ENCODE measurements around the gene HPD. TPM values are rescaled to one million over a fixed set of nuclear protein-coding genes. Genes with fewer than 3 reads are reported as not detected.
A peak's percentile ranks its signal among the peaks of the same experiment; 100 is the strongest.
"Not testable (repeated sequence)": the region's sequence is repeated elsewhere in the genome, so short reads cannot be mapped to it uniquely, and the experiment has no call there.

HPD gene
- total RNA-seq, 1 donor from 2014 or later = 1.0 TPM

DNA sequence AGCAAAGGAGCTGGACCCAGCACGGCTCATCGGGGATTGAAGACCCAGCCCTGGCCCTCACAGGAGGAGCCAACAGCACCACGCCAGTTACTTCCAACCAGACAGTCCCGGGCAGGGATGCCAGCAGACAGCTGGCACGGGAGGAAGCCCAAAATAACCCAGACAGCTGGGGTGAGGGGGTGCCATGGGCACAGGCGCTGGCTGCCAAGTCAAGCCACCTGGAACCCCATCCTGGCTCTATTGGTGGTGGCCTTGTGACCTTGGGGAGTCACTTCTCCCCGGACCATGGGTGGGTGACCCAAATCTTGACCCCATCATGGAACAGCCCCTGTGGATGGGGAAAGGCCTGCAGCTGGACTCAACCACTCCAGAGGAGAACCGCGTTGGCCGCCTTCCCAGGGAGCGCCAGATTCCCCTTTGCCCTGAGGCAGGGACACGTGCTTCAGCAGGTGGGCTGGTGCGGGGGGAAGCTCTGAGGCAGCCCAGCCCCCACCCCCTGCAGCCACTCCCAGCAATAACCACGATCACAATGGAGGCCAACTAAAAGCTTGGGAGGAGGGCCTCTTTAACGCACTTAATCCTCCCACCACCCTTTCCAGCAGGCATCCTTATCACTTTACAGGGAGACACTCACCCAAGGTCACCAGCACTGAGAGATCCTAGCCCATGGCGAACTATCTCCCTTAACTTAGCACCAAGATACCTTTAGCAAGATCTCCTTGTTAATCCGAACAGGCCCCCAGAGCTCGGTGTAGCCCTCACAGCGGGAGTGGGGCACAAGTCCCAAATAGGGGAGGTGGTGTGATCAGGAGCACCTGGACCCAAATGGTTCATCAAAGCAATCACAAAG is 60.5 kb downstream of the HPD start:
- peak; percentile 94 for DNase-seq

DNA sequence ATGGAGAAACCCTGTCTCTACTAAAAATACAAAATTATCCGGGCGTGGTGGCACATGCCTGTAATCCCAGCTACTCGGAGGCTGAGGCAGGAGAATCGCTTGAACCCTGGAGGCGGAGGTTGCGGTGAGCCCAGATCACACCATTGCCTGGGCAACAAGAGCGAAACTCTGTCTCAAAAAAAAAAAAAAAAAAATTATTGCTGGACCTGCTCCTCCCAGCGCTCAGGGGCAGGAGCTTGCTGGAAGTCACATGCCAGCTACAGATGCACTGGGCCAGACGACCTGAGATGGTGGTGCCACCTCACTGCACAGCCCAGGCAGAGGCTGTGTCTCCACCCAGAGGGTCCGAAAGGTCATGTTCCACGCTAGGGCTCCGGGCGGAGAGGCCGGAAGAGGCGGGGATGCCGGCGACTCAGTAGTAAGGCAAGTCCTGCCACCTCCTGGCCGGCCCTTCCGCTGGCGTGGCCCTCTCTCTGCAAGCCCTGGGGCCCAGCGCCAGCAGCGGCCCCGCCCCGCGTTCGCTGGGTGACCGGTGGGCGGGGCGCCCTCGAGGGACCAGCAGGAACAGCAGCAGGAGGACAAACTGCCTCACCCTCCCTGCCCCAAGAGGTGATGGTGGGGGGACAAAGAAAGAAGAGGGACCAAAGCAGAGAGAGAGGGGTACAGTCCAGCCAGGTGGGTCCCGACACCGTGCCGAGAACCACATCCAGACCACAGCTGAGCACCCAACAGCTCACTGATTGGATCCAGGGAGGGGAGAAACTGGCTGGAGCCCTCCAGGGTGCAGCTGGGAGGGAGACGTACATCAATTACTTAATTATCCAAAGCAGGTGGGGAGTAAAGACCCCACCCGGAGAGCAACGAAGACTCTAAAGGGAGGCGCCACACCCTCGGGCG is 61.6 kb downstream of the HPD start:
- peak; percentile 81 for DNase-seq

DNA sequence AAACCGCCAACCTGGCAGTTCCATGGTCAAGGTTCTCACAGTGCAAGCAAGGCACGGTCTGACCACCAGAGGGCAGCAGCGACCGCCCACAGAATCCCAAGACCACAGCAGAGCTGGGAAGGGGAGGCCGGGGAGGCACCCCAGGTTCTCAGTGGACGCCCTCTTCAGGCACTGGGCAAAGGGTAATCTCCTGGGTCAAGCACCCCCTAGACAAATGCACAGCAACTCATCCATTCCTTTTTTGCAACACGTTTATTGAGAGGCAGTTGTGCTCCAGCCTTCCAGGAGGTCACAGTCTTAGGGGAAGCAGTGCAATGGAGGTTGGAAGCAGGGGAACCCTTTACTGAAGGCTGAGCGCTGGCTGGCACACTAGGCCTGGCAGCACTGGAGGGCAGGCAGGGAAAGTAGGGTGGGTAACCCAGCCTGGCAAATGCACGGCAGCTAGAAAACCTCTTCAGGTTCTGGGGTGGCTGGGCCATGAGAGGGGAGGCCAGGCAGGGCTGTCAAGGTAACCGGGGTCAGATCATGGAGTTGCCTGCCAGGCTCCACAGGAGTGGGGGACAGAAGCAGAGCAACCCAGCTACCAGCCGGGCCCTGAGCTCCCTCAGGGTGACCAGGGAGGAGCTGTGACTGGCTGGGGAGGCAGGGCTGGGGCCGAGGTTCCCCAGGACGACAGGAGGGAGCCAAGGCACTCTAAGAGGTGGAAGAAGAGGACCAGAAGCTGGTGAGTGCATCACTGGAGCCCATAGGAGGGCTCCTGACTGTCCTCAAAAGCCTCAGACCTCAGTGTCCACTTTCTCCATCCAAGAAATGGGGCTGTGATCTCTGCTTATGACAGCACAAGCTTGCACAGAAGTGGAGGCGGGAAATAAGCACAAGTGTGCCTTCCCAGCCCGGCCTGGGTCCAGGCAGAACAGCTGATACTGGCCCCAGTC is 63.4 kb downstream of the HPD start:
- DNase-seq = peak; percentile 95

GRCh38 chr12:121794534-121795033 is 64.1 kb downstream of the HPD start:
- DNase-seq = no peak

DNA sequence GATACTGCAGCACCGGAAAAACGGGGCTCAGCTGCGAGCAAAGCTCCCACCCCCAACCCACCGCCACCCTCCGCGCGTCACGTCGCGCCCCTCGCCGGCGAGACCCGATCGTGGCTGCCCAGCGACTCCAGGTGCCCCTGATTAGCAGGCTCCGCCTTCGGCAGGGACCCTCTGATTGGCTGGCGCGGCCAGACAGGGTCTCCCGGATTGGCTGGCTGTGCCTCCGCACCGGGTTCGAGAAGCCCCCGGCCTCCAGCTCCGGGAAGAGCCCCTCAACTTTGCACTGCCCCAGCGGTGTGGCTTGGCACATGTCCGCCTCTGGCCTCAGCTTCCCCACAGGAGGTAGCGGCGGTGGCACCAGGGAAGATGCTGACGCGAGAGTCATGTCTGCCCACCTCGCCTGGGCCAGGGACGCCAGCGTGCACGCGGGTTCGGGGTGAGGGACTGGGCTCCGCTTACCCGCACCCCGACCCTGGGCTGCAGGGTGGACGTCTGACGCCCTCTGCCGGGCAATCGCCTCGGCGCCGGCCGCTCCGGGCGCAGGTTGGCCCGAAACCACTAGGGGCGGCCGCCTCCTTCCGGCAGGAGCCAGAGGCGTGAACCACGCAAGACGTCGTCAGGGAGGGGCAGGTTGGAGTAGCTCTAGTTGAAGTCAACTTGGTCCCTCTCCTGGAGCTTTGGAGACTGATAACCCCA is 64.7 kb downstream of the HPD start:
- DNase-seq = peak; percentile 94

- DNase-seq = no peak
Measured at GRCh38 chr12:121793440-121793837, 65.2 kb downstream of the HPD start, which contains the start of gene RHOF. Gene RHOF, minus strand, starts transcription at chr12:121793688. Its CDS starts 55 bp downstream, at chr12:121793633.

DNA sequence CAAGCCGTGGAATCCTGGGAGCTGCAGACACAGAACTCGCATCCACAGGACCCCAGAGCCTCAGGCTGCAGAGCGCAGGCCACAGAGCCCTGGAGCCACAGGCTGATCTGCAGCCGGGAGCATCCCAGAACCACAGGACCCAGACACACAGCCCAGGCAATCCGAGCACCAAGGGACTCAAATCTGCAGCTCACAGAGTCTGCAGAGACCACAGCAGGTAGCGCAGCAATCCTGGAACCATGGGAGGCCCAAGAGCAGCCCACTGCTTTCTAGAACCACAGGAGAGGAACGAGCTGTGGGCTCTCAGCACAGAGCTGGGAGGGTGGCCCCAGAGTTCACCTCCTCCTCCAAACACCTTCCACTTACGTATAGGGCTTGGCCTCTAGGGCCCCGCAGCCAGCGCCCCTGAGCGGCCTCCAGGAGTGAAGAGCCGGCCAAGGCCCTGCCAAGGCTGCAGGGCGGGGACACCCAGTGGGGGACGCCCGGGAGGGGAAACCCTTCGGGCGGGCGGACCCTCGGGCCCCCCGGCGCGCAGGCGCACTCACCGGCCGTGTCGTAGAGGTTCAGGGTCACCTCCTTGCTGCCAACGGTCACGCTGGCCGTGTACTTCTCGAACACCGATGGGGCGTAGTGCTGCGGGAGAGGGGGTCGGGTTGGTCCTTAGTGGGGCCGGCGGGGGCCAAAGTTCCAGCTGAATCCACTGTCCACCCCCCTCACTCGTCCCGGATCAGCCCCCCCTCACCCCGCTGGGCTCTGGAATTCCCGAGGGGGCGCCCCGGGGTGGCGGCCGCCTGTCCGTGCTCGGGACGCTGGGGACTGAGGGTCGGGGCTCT is 65.8 kb downstream of the HPD start:
- no peak for DNase-seq

DNA sequence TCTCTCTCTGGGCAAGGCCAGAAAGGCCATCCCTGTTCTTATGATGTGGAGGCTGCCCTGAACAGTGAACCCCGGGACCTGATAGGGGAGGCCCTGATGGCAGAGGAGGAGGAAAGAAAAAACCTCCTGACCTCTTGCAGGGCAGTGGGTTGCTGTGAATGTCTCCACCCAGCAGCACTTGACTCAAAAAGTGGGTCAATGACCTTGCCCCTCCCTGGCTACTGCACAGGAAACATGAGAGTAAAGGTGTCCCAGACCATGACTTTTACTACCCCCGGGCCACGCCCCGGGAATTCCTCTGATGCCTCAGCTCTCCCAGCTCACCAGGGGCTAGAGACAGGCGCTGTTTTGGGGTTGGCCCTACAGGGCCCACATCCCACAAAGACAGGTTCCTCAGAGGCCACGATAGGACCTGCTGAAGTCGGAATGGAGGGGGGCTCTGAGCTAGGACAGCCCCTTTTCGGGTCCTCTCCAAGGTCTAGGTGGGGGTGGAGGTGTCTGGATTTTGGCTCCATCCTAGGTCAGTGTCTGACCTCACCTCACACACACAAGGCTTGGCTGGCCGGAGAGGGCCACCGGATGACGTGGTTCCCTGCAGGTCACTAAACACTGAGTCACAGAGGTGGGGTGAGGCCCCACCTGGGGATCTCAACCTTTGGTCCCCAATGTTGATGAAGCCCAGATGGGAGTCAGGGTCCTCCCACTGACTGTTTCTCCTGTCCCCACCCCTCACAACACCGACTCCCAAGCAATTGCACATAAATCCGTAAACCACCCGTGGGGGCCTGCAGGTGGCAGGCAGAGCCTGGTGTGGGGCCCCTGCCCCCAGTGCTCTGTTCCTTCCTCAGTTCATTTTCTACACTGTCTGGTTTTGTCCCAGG is 66.7 kb downstream of the HPD start:
- no peak for DNase-seq

- not testable (repeated sequence) for DNase-seq
Measured at GRCh38 chr12:121790785-121791184, 67.9 kb downstream of the HPD start.

DNA sequence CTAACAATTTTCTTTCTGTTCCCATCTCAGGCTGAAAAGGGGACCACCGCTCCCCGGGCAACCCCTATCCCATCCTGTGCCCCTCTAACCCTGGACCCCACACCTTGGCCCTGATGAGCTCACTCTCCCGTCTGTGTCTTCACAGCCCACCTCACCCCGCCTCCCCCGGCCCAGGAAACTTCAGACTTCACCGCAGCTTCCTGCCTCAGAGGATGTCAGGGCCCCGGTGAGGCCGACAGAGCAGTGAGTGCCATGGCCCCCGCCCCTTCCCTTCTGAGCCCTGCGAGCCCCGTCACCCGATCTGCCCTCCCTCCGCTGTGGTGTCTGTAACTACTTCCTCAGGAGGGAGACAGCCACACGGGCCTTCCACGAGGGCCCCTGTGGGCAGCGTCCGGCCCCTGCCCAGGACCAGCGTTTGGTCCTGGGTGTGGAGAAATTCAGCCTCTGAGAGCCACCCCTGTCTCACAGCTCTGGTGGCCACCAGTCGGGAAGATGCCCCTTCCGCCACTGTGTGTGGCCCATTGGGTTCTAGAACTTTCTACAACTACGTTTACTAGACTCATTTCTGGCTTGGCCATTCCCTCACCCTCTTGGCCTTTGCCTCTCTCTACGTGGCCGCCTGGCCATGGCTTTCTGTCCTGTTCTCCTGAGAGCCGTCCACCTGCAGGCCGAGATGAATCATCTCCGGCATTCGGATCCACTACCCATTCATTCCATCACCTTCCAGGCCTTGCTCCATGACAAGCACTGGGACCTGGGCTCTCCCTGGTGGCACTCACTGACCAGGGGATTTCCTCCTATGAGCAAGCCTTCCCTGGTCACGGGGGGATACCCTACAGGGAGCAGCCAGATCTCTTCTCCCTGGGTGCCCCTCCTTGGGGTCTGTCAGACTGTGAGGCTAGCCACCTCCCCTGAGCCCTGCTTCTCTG is 68.6 kb downstream of the HPD start:
- peak; percentile 29 for DNase-seq

Small RNA genes within 50 kb of the gene (small RNA-seq; reads per million reads assigned to genes)
- not detected for gene AC069503.3 (ENCODE audit: low replicate concordance)
- gene RF00017 (ENCODE audit: low replicate concordance) = not detected
- not detected for gene RNU7-170P (ENCODE audit: low replicate concordance)

Other genes starting within 250 kb of the HPD start
- gene ORAI1, start 232.3 kb downstream of the HPD start, total RNA-seq = 20.4 TPM
- gene MORN3, start 189.2 kb downstream of the HPD start, total RNA-seq = 0.41 TPM
- gene TMEM120B, start 146.1 kb downstream of the HPD start, total RNA-seq = 14.1 TPM
- gene RHOF, start 65.2 kb downstream of the HPD start, total RNA-seq = 7.8 TPM
- gene SETD1B, start 54.9 kb downstream of the HPD start, total RNA-seq = 5.5 TPM
- gene PSMD9, start 29.9 kb upstream of the HPD start, total RNA-seq = 58.2 TPM
- 4.5 TPM for gene CFAP251, start 59.7 kb upstream of the HPD start, total RNA-seq
- gene BCL7A, start 163.0 kb upstream of the HPD start, total RNA-seq = 15.4 TPM
- gene MLXIP, start 219.9 kb upstream of the HPD start, total RNA-seq = 15.9 TPM

Data from tongue (tissue), 3 donors.